Stimulated activated CD8-positive, alpha-beta memory T cell treated with anti-CD3 and anti-CD28 coated beads, Interleukin-7, amount 100 ng/mL, for 24 hours (primary cell): Measurements from ENCODE around the gene LIPJ.

Experiments used
- DNase-seq: peaks from one replicate; pipeline ENCODE4 v3.0.0-alpha.2; 2020; ENCODE audit warnings: low read depth

LIPJ gene

GRCh38 chr10:88598055-88598454 is 11.5 kb downstream of the LIPJ start:
- no peak for DNase-seq

- DNase-seq, result no peak
Measured at GRCh38 chr10:88608052-88608732, 21.6 kb downstream of the LIPJ start.

GRCh38 chr10:88608780-88609179 is 22.2 kb downstream of the LIPJ start:
- DNase-seq, result no peak

GRCh38 chr10:88616250-88616977 is 29.9 kb downstream of the LIPJ start:
- DNase-seq, result no peak

GRCh38 chr10:88617772-88618300 is 31.3 kb downstream of the LIPJ start:
- no peak for DNase-seq

- DNase-seq, result no peak
Measured at GRCh38 chr10:88618496-88618895, 31.9 kb downstream of the LIPJ start.

- no peak for DNase-seq
Measured at GRCh38 chr10:88620441-88620840, 33.9 kb downstream of the LIPJ start.

GRCh38 chr10:88623835-88624234 is 37.3 kb downstream of the LIPJ start:
- DNase-seq, result no peak

GRCh38 chr10:88624840-88625239 is 38.3 kb downstream of the LIPJ start:
- no peak for DNase-seq

- no peak for DNase-seq
Measured at GRCh38 chr10:88640186-88640585, 53.6 kb downstream of the LIPJ start.

GRCh38 chr10:88642209-88642608 is 55.6 kb downstream of the LIPJ start:
- DNase-seq, result no peak

- DNase-seq, result no peak
Measured at GRCh38 chr10:88642963-88643362, 56.4 kb downstream of the LIPJ start.

GRCh38 chr10:88647061-88647615 is 60.6 kb downstream of the LIPJ start:
- no peak for DNase-seq

- no peak for DNase-seq
Measured at GRCh38 chr10:88651101-88651551, 64.6 kb downstream of the LIPJ start.

- no peak for DNase-seq
Measured at GRCh38 chr10:88652616-88653015, 66.1 kb downstream of the LIPJ start.
